Fibroblast of gingiva (primary cell): ENCODE data around the gene POU2F1.
A peak's percentile ranks its signal among the peaks of the same experiment; 100 is the strongest.

ENCODE experiments used
- DNase-seq: peaks from one replicate; pipeline ENCODE4 v3.0.0-alpha.2; 2011; ENCODE audit warnings: low read depth

Gene POU2F1

DNA sequence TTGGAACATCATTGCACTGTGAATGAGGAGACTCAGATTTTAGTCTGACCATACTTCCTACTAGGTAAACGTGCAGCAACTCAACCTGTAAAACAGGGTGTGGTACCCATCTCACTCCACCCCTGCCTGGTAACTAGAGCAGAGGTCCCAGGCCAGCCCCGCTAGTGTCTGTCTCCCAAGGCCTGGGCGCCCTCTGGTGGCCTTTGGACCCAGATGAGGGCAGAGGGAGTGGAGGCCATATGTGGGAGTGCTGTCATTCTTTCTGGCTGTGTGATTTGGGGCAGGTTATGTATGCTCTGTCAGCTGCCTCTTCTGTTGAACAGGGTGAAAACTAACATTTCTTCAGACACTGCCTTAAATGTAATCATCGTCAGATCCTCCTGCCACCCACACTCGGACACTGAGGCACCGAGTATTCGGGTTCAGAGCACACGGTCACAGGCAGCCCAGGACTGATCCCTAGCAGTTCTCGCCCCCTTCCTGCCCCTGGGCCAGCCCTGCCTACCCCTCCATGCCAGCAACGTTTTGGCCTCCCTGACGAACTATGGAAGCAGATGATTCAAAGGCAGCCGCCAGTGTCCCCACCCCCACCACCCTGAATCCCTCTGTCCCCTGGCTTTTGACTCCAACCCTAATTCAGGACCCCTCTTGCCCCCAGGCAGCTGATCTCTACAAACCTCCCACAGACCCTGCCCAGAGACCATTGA is 221.6 kb downstream of the POU2F1 start:
- peak; percentile 58 for DNase-seq

DNA sequence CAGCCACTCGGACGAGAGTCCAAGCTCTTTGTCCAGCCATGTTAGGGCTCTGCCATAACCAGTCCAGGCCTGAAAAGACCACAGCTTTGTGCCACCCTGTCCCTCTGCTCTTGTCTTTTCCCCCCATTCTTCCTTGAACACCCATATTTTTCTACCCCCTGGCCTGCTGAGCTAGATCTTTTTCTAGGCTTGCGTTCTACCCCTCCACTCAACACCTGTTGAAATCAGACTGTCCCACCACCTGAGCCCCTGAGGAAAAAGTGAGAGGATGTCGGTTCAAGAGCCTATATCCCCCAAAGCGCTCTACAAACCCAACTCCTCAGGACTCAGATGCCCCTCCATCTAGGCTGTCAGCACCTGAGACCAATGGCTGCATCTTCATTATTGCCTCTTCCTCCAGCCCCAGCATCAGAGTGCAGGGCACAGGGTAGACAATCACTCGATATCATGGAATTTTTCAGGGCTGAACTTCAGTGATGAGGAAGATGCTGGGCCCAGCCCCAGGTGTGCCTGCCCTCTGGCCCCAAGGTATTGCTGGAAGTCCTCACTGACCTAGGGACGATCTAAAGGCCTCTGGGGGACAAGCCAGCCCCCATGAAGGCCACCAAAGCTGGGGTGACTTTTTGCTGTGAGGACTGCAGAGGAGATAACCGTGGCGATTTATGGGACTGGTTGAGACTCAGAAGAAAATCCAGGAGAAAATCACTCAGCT is 222.3 kb downstream of the POU2F1 start:
- no peak for DNase-seq

DNA sequence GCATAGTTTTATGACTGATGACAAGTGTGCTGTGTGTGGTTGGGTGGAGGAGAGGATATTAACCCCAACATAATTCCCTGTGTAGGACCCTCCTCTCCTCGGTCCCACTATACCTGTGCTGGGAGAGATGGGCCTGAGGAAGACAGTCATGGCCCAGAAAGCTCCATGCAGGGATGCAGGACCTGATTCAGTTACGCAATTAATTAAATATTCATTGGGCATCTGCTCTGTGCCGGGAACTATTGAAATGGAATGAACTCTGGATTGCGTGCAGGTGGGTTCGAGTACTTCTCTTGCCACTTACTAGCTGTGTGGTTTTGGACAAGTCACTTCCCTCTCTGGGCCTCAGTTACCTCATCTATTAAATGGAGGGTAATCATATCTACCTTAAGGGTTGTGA is 223.1 kb downstream of the POU2F1 start:
- DNase-seq, result no peak

DNA sequence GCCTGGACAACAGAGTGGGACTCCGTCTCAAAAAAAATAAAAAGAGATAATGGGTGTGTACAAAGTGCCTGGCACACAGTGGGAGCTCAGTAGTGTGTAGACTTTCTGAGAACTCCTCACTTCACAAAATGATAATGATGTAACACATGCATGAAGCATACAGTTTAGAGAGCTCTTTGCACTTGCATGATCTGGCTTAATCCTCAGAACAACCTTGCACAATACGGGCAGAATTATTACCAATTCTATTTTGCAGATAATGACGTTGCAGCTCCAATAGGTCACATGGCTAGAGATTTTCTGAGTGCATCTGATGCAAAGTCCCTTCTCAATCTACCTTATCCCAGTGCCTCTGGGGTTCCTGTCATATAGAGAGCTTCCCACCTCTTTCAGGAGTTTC is 226.3 kb downstream of the POU2F1 start:
- DNase-seq, result no peak

DNA sequence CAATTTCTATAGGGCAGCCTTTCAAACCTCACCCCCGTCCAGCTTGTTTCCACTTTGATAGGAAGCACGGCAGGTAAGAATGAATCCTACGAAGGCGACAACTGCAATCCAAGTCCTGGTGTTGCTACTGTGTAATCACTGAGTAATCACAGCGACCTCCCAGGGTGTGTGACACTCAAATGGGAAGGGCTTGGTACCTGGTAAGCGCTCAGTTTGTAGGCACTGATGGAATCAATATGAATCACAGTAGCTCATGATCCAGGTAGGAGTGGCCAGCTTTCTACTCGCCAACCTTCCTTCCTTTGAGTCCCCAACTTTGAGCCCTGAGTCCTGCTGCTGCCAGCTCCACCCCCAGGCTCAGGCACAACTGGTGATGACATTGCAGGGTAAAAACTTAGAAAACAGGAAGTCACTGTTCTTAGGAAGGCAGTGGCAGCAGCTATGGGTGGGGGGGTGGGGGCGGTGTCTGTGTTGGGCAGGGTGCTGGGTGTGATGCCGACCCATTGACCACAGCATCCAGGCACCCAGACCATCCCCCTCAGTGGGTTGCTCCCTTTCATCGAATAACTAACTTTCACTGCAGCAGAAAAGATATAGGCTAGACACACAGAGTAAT is 226.9 kb downstream of the POU2F1 start:
- no peak for DNase-seq

DNA sequence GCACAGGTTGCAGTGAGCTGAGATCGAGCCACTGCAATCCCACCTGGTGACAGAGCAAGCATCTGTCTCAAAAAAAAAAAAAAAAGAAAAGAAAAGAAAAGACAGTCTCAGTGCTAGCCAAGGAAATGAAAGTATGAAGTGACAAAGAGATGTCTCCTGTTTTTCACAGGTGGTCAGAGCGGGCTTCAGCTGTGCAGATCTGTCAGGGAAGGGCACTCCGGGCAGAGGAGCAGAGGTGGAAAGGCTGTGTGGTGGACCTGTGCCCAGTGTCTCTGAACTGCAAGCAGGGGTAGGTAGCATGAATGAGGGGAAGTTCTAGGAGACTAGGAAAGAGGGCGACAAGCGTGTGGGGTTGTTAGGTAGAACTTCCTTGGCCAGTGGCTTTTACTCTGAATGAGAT is 230.2 kb downstream of the POU2F1 start:
- DNase-seq, result no peak

DNA sequence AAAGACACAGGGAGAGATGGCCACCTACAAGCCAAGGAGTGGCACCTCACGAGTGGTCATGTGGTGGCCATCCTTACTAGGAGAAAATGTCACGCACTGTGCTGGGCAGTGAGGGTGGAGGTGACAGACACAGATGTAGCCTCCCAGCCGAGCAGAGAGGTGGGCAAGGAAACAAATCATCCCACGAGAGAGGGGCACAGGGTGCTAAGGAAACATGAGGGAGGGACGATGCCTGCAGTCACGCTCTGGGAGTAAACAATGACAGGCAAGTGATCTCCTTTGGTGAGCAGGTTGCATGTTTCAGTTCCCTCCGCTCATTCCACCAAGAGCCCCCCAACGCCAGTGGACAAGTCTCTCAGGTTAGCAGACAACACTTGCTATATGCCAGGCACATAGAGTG is 231.8 kb downstream of the POU2F1 start:
- no peak for DNase-seq

DNA sequence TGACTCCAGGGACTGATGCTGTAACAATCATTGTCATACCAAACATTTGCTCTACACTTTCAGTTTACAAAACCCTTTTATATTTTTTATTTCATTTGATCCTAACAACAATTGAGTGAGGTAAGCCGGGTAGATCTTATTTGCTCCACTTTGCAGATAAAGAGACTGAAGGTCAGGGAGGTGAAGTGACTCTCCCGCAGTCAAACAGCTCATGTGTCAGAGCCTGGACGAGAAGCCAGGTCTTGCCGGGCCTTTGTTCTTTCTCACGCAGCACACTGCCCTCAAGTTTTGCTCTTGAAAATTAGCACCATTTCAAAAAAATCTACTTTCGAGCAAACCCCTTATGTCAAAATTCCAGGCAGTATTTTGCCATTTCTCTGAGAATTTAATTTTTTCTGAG is 232.4 kb downstream of the POU2F1 start:
- DNase-seq, result no peak

DNA sequence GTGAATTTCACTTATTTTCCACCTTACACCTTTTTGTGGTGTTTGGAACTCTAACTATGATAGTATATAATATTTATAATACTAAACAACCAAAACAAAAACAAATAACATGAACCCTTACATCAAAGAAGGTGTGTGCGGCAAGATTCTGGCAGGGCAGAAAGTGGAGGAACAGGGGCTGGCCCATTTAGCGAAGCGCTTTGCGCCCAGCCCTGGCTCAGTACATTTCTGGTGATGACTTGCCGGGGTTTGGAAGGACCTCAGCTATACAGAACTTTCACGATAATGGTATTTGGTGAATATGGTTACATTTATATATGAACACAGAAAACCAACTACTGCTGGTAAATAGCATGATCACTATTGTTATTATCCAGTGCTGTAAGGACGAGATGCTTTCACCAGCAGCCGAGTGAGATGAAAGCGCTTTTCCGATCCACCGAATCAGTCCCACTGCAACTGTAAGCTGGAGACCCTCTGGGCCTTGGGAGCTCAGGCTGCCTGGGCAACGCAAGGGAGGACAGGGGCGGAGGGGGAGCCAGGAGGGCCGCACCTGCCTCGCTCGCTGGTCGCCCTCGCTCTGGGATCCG is 233.7 kb downstream of the POU2F1 start:
- no peak for DNase-seq

DNA sequence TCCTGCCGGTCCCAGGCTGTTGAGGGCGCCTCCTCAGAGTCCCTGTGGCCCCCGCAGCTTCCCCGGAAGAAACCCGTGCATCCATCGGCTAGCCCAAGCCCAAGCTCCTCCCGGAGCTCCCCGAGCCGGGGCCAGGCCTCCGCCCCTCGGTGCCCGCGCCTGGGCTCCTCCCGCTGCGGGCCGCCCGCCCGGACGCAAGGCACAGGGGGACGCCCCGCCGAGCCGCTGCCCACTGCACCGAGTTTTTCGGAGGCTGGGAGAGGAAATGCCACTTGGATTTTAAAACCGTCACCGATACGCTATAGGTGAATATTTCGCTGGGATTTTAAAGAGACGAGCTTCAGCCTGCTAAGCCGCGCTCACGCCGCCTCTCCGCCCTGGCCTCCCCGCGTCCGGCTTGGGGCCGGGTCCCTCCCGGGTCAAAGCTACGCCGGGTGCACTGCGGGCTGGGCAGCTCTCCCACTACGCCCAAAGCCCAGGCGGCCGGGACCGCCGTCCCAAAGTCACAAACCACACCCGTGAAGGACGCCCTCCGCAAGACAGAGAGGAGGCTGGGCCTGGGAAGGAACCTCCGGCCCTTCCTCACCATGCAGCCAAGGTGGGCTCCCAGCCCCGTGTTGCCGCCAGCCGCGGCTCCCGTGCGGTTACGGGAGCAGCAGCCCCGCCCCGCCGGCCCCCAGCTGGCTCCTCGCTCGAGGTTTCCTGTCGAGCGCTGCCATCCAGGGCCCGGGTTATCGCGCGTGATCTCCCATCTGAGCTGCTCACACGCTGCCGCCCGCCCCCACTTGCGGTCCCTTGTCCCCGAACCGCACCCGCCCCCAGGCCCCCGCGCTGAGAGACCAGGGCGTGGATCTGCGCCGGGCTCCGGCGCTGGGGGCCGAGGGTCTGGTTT is 234.5 kb downstream of the POU2F1 start:
- peak; percentile 58 for DNase-seq

DNA sequence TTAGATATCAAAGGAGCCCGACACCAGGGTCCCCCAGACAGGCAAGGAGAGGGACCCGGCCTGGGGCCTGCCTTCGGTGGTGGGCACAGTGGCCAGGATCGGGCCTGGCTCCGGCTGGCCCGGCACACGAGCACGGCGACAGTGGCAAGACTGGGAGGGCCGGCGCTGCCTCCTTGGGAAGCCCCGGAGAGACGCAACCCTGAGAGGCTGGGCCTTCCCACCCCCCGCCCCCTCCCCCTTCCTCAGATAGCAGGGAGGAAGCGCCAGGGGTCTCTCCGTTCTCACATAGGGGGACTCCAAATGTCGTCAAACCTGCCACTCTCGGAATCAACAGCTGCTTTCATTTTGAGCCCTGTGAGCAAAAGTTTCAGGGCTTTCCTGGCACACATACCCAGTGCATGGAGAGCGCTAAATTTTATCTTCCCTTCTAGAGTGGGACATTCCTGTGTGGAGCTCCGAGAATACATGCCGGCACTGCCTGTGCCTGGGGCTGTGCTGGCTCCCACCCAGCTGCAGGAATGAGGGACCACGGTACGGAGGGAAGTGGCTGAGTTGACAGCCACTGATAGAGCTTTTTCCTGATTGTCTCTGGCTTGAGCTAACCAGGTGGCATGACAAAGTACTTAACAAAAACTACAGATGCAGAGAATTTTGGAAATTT is 235.2 kb downstream of the POU2F1 start:
- DNase-seq, result peak; percentile 12

DNA sequence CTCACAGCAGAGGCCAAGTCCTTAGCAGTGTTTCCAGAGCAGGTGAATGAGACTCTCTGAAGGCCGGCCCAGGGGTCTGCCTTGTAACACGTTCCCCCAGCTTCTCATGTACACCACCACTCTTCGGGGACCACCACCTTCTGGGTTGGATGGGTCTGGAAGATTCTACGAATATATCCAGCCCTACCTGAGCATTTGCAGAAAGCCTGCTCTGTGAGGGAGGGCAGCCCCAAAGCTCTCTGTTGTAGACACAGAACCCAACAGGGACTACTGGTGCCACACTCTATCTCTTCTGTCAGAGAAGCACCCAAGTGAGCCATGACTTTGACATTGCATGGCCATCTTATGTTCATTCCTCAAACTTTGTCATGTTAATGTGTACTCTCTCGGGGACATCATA is 235.8 kb downstream of the POU2F1 start:
- no peak for DNase-seq

DNA sequence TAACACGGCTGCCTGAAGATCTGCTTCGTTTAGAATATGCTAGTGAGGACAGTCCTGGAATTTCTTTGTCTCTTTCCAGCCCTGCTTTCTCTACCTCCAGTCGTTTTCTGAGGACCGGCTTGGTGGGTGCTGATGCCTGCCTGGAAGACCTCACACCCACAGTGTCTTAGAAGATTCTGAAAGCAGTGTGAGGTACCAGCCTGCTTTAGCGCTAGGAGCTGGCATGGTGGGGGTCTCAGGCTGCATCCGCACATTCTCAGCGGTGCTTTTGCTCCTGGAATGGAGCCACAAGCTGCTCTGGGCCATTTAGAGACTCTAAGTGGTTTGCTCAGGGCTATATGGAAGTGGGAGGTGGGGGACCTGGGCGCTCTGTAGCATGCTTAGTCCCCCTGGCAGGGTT is 236.2 kb downstream of the POU2F1 start:
- no peak for DNase-seq

DNA sequence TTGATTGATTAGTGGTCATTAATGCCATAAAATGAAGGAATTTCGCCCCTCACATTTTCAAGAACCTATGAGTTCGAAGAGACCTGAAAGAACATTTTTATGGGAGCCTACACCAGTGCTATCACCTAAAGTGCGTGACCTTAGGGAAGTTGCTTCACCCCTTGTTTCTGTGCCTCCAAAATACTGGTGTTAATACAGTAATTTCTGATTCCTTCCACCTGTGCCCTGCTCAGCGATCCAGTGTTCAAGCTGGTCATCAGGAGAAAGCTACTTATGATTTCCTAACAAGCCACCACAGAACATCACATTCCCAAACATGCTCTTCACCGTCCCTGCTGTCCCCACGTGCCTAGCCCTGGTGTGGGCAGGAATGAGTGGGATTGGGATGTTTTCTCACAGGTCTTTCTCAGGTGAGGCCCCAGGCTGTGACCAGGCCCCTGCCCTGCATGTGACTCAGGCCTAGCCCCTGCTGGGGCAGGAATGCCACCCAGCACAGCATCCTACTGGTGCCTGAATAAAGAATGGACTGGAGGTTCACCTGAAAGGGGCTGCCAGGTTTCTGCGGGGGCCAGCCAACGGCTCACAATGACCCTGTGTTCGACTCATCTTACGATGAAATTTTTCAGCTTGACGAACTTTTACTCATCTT is 237.4 kb downstream of the POU2F1 start:
- no peak for DNase-seq

DNA sequence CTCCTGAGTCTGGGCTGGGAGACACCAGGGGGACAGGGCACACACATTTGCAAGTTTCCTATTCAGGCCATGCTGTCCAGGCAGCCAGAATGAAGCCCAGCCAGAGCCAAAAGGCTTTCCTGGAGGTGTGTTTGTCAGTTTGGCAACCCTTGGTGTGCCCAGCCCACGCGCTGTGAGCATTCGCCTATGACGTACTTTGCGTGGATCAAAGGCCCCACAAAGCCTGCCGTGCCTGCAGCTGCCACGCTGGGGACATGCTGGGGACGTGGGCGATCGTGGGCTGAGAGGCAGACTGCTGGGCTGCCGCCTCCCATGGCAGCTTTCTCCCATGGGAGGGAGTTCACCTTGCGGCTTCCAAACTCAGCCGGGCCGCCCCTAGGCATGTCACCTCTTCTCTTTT is 240.2 kb downstream of the POU2F1 start:
- DNase-seq, result no peak

DNA sequence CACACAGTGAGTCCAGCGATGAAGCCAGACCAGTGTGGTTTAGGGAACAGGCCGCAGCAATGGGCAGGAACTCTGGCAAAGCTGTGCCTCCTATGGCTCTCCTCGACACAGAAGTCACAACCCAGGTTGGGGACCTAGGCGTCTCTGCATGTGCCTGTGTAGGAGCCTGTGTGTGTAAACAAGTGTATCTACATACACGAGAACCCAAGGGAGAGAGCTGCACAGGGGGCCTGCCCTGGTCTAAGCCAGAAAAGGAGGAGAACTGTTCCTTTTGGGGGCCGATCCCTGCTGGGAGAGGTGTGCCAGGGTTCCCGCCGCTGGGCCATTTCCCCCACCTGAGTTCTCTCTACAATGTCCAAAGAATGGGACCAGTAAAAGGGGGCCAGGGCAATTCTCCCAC is 241.7 kb downstream of the POU2F1 start:
- DNase-seq, result no peak

DNA sequence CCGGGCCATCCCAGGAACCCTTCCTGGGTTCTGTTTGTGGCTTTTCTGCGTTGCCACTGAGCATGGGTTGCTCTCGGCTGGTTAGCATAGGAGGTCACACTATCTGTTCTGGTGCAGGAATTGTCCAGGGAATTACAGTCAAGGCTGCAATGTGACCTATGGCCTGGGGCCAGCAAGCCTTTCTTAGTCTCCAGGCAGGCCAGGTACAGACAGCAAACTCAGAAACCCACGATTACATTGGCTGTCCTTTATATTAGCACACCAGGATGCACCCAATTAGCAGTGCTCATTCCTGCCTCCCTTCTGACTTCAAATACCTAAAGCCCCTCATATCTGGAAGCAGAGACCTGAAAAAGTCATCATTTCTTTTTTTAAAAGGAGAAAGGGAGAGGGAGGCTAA is 242.4 kb downstream of the POU2F1 start:
- DNase-seq, result no peak

DNA sequence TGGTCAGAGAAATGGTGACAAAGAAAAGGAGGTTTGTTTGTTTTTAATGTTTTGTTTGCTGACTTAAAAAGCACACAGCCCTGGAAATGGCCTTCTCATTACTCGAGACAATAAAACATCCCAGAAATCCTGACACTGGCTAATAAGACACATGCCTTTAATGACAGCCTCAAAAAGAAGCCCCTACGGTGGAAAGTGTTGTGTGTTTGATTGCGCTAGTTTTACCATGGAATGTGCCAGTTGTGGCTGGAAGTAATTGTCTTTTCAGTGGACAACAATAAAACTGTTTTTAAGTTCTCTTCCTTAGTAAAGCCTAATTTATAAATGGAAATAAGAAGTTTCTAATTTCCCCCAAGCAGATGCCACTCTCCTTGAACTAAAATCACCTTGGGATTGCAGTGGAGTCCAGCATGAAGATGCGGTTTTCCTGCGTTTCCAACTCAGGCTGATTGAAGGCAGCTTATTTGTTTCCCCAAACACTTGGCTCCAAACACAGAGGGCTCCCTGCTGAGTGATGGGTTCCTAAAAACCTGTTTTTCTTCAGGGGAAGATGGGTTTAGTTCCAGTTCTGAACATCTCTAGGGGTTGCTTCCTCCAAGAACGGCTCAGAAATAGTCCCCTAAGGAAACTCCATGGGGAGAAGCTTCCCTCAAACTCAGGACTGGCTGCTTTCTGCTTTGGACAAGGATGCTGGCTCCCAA is 243.3 kb downstream of the POU2F1 start:
- no peak for DNase-seq

DNA sequence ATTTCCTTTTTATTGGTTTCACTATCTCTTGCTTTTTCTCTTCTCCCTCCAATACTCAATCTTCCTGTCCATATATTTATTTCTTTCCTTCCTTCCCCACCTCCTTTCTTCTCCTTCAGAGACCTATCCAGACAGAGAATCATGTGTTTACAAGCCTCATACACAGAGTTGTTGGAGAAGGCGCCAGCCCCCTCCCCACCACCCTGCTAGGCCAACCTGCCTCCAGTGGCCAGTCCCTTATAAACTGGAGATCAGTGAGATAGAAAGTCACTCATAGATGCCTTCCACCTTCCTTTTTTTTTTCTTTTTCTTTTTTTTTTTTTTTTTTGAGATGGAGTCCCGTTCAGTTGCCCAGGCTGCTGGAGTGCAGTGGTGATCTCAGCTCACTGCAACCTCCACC is 244.3 kb downstream of the POU2F1 start:
- no peak for DNase-seq

DNA sequence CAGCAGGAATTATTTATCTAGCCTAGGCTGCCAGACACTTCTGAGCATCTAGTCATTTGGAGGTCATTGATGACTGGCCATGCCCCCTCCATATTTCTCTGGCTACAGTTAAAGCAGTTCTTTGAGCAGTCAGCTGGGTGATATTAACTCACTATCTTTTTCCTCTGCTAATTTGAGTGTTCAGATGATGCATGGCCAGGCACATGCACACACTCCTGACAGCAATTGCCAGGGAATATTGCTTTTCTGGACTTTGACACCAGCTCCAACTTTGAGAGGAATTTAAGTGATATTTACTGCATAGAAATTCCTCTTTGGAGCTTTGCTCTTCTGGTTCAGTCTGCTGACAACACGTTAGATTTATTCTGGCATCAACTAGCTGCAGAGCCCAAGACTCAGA is 245.1 kb downstream of the POU2F1 start:
- DNase-seq, result no peak
